ENCODE results near the gene PIK3CG.

PIK3CG gene

GRCh38 chr7:106869954-106870353, 4.9 kb downstream of the PIK3CG start:
- no peak overlapping the region for H3K4me3 ChIP-seq (ENCODE audit: low read depth, low read length)
- no peak for TF ChIP-seq CTCF (IDR thresholded peaks at IDR 0.05; ENCODE audit: borderline replicate concordance, insufficient read depth, low read depth, low read length)

- H3K4me3 ChIP-seq (ENCODE audit: low read depth, low read length) = no peak overlapping the region
- TF ChIP-seq CTCF (IDR thresholded peaks at IDR 0.05; ENCODE audit: borderline replicate concordance, insufficient read depth, low read depth, low read length) = no peak
Measured at GRCh38 chr7:106870528-106870927, 5.4 kb downstream of the PIK3CG start.

- H3K4me3 ChIP-seq (ENCODE audit: low read depth, low read length) = no peak overlapping the region
- no peak for TF ChIP-seq CTCF (IDR thresholded peaks at IDR 0.05; ENCODE audit: borderline replicate concordance, insufficient read depth, low read depth, low read length)
Measured at GRCh38 chr7:106870983-106871410, 5.9 kb downstream of the PIK3CG start.

GRCh38 chr7:106871793-106872571, 6.9 kb downstream of the PIK3CG start:
- no peak for TF ChIP-seq CTCF (IDR thresholded peaks at IDR 0.05; ENCODE audit: borderline replicate concordance, insufficient read depth, low read depth, low read length)
- H3K4me3 ChIP-seq (ENCODE audit: low read depth, low read length) = no peak overlapping the region

- no peak overlapping the region for H3K4me3 ChIP-seq (ENCODE audit: low read depth, low read length)
- no peak for TF ChIP-seq CTCF (IDR thresholded peaks at IDR 0.05; ENCODE audit: borderline replicate concordance, insufficient read depth, low read depth, low read length)
Measured at GRCh38 chr7:106872763-106873162, 7.7 kb downstream of the PIK3CG start.

GRCh38 chr7:106874076-106874475, 9.0 kb downstream of the PIK3CG start:
- no peak for TF ChIP-seq CTCF (IDR thresholded peaks at IDR 0.05; ENCODE audit: borderline replicate concordance, insufficient read depth, low read depth, low read length)
- H3K4me3 ChIP-seq (ENCODE audit: low read depth, low read length) = no peak overlapping the region

- TF ChIP-seq CTCF (IDR thresholded peaks at IDR 0.05; ENCODE audit: borderline replicate concordance, insufficient read depth, low read depth, low read length) = no peak
- no peak overlapping the region for H3K4me3 ChIP-seq (ENCODE audit: low read depth, low read length)
Measured at GRCh38 chr7:106875508-106875907, 10.4 kb downstream of the PIK3CG start.

Data from GM12875 (cell line).